ENCODE results near the gene DHRS7.
"Not testable (repeated sequence)": the region's sequence is repeated elsewhere in the genome, so short reads cannot be mapped to it uniquely, and the experiment has no call there.

DHRS7 gene

DNA sequence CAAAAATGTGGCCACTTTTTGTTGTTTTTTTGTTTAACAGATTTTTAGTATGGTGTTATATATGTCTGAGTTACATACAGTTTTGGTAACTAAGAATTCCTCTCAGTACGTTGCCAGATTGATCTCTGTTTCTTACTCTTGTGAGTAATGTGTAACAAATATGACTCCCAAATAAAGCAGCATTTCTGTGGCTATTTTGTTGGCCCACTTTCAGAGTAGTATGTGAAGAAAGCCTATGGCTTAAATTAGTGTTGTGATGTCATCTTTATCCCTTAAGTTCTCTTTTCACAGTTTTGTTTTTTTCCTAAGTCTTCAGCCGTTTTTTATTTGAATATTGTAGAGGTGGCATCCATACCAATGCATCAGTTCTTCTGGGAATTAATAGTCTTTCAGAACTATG lies 62.8 kb downstream of the DHRS7 start:
- no peak for DNase-seq (ENCODE audit: low read depth, low spot score)
- Histone ChIP-seq H3K4me1 (ENCODE audit: insufficient read depth, insufficient read length) (no peaks in the 10 kb centered on the region), H3K36me3 (ENCODE audit: insufficient read depth, insufficient read length, low read length) (peaks cover 21% of the 10 kb centered on the region), H3K9me3 (ENCODE audit: insufficient read depth, low read length) (no peaks in the 10 kb centered on the region; the same call in 1 of the 2 replicates), H3K4me3 (ENCODE audit: insufficient read length, low read depth) (no peak overlapping the region), H3K9ac (ENCODE audit: insufficient read length, low read depth) (no peak overlapping the region), H3K27me3 (ENCODE audit: insufficient read depth, insufficient read length) (no peaks in the 10 kb centered on the region)
- TF ChIP-seq SUZ12 (IDR thresholded peaks at IDR 0.05; ENCODE audit: extremely low read depth, insufficient read depth, insufficient read length) (no peak), YY1 (IDR thresholded peaks at IDR 0.05; ENCODE audit: insufficient read depth, insufficient read length) (no peak), ZNF274 (IDR thresholded peaks at IDR 0.05; ENCODE audit: low read depth, low read length) (no peak)

DNA sequence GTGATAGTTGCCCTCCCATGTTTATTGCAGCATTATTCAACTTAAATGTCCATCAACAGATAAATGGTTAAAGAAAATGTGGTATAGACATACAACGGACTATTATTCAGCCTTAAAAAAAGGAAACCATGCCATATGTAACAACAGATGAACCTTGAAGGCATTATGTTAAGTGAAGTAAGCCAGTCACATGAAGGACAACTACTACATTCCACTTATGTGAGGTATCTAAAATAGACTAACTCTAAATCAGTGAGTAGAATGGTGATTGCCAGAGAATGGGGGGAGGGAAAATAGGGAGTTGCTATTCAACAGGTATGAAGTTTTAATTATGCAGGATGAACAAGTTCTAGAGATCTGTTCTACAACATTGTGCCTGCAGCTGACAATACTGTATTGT lies 63.4 kb downstream of the DHRS7 start:
- DNase-seq (ENCODE audit: low read depth, low spot score) = no peak
- Histone ChIP-seq H3K36me3 (ENCODE audit: insufficient read depth, insufficient read length, low read length) (peaks cover 23% of the 10 kb centered on the region), H3K27me3 (ENCODE audit: insufficient read depth, insufficient read length) (no peaks in the 10 kb centered on the region), H3K4me3 (ENCODE audit: insufficient read length, low read depth) (no peak overlapping the region), H3K4me1 (ENCODE audit: insufficient read depth, insufficient read length) (no peaks in the 10 kb centered on the region), H3K9ac (ENCODE audit: insufficient read length, low read depth) (no peak overlapping the region), H3K9me3 (ENCODE audit: insufficient read depth, low read length) (no peaks in the 10 kb centered on the region; the same call in 1 of the 2 replicates)
- no peak for TF ChIP-seq ZNF274 (IDR thresholded peaks at IDR 0.05; ENCODE audit: low read depth, low read length)

- H3K36me3 ChIP-seq (ENCODE audit: insufficient read depth, insufficient read length, low read length) = peaks cover 31% of the 10 kb centered on the region
- not testable (repeated sequence) for H3K4me3 ChIP-seq (ENCODE audit: insufficient read length, low read depth); H3K27me3 ChIP-seq (ENCODE audit: insufficient read depth, insufficient read length); H3K9me3 ChIP-seq (ENCODE audit: insufficient read depth, low read length); H3K4me1 ChIP-seq (ENCODE audit: insufficient read depth, insufficient read length); H3K9ac ChIP-seq (ENCODE audit: insufficient read length, low read depth); DNase-seq (ENCODE audit: low read depth, low spot score)
Observed at GRCh38 chr14:60099855-60100254, 65.3 kb downstream of the DHRS7 start.

- Histone ChIP-seq H3K27me3 (ENCODE audit: insufficient read depth, insufficient read length) (no peaks in the 10 kb centered on the region), H3K9me3 (ENCODE audit: insufficient read depth, low read length) (no peaks in the 10 kb centered on the region; the same call in 1 of the 2 replicates), H3K4me1 (ENCODE audit: insufficient read depth, insufficient read length) (no peaks in the 10 kb centered on the region), H3K4me3 (ENCODE audit: insufficient read length, low read depth) (no peak overlapping the region), H3K9ac (ENCODE audit: insufficient read length, low read depth) (no peak overlapping the region), H3K36me3 (ENCODE audit: insufficient read depth, insufficient read length, low read length) (peaks cover 27% of the 10 kb centered on the region)
- no peak for TF ChIP-seq ZNF274 (IDR thresholded peaks at IDR 0.05; ENCODE audit: low read depth, low read length)
- TF ChIP-seq SUZ12 (IDR thresholded peaks at IDR 0.05; ENCODE audit: extremely low read depth, insufficient read depth, insufficient read length) = no peak
- TF ChIP-seq YY1 (IDR thresholded peaks at IDR 0.05; ENCODE audit: insufficient read depth, insufficient read length) = no peak
- DNase-seq (ENCODE audit: low read depth, low spot score) = no peak
Observed at GRCh38 chr14:60097974-60098373, 67.2 kb downstream of the DHRS7 start.

DNA sequence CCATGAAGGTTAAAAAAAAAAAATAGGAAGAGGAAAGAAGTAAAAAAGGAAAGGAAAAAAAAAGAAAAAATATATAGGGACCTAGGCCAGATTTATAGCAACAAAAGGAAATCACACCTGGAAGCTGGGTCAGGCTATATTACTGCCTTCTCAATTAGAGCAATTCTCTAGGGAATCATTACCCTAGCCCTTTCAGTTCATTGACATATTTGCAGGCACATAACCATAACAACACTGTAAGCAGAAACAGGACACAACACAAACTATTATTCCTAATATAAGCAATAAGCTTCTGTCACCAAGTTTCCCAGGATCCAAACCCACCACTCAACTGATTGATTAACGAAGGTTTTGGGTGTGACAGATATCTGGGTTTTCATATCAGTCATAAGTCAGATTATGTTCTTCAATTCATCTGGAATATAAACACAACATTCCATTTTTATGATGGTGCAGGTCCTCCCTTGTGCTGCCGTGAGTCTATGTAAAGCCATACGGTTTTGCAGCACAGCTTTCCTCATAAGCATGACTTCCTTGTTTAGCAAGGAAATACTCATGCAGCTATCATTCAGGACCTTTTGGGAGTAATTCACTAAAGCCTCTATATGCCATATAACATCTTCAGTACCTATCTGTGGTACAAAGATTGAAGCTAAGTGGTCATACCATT lies 69.3 kb downstream of the DHRS7 start:
- H3K27me3 ChIP-seq (ENCODE audit: insufficient read depth, insufficient read length) = no peaks in the 10 kb centered on the region
- DNase-seq (ENCODE audit: low read depth, low spot score) = no peak
- no peak overlapping the region for H3K4me3 ChIP-seq (ENCODE audit: insufficient read length, low read depth)
- H3K36me3 ChIP-seq (ENCODE audit: insufficient read depth, insufficient read length, low read length) = peaks cover 25% of the 10 kb centered on the region
- H3K9ac ChIP-seq (ENCODE audit: insufficient read length, low read depth) = no peak overlapping the region
- TF ChIP-seq YY1 (IDR thresholded peaks at IDR 0.05; ENCODE audit: insufficient read depth, insufficient read length) (no peak), SUZ12 (IDR thresholded peaks at IDR 0.05; ENCODE audit: extremely low read depth, insufficient read depth, insufficient read length) (no peak), ZNF274 (IDR thresholded peaks at IDR 0.05; ENCODE audit: low read depth, low read length) (no peak)
- H3K4me1 ChIP-seq (ENCODE audit: insufficient read depth, insufficient read length) = no peaks in the 10 kb centered on the region
- no peaks in the 10 kb centered on the region; the same call in 1 of the 2 replicates for H3K9me3 ChIP-seq (ENCODE audit: insufficient read depth, low read length)

GRCh38 chr14:60095231-60095630 lies 70.0 kb downstream of the DHRS7 start:
- TF ChIP-seq ZNF274 (IDR thresholded peaks at IDR 0.05; ENCODE audit: low read depth, low read length) (no peak), SUZ12 (IDR thresholded peaks at IDR 0.05; ENCODE audit: extremely low read depth, insufficient read depth, insufficient read length) (no peak), YY1 (IDR thresholded peaks at IDR 0.05; ENCODE audit: insufficient read depth, insufficient read length) (no peak)
- Histone ChIP-seq H3K4me1 (ENCODE audit: insufficient read depth, insufficient read length) (no peaks in the 10 kb centered on the region), H3K27me3 (ENCODE audit: insufficient read depth, insufficient read length) (no peaks in the 10 kb centered on the region), H3K36me3 (ENCODE audit: insufficient read depth, insufficient read length, low read length) (peaks cover 25% of the 10 kb centered on the region), H3K9me3 (ENCODE audit: insufficient read depth, low read length) (no peaks in the 10 kb centered on the region; the same call in 1 of the 2 replicates), H3K9ac (ENCODE audit: insufficient read length, low read depth) (no peak overlapping the region), H3K4me3 (ENCODE audit: insufficient read length, low read depth) (no peak overlapping the region)
- DNase-seq (ENCODE audit: low read depth, low spot score) = no peak

DNA sequence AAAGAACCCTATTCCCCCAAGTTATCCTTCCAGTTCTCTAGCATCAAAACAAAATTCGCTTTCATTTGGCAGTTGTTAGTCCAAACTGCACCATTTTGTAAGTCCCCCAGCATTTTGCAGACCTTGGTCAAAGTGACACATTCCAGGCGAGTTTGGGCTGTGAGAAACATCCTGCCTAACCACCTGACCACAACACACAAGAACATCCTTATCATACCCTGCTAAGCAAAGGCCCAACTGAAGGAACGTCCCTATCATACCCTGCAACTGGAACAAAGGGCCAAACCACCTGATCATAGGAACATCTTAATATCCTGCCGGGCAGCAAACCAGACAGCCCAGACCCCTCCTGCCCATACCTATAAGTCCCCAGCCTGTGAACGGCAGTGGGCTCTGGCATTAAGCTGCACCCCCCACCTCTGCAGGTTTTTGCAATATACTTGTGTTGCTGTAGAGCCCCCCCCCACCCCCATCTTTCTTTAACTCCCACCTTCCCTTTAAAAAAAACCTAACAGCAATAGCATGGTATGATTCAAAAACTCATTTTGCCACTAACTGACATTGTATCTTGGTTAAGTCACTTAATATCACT lies 70.8 kb downstream of the DHRS7 start:
- no peak overlapping the region for H3K9ac ChIP-seq (ENCODE audit: insufficient read length, low read depth)

More for the DNA sequence above, 70.8 kb downstream of the DHRS7 start:
- H3K4me1 ChIP-seq (ENCODE audit: insufficient read depth, insufficient read length) = no peaks in the 10 kb centered on the region
- H3K27me3 ChIP-seq (ENCODE audit: insufficient read depth, insufficient read length) = no peaks in the 10 kb centered on the region
- H3K9me3 ChIP-seq (ENCODE audit: insufficient read depth, low read length) = no peaks in the 10 kb centered on the region; the same call in 1 of the 2 replicates
- TF ChIP-seq ZNF274 (IDR thresholded peaks at IDR 0.05; ENCODE audit: low read depth, low read length) = no peak
- no peak for TF ChIP-seq YY1 (IDR thresholded peaks at IDR 0.05; ENCODE audit: insufficient read depth, insufficient read length)
- TF ChIP-seq SUZ12 (IDR thresholded peaks at IDR 0.05; ENCODE audit: extremely low read depth, insufficient read depth, insufficient read length) = no peak
- no peak overlapping the region for H3K4me3 ChIP-seq (ENCODE audit: insufficient read length, low read depth)
- peaks cover 25% of the 10 kb centered on the region for H3K36me3 ChIP-seq (ENCODE audit: insufficient read depth, insufficient read length, low read length)
- DNase-seq (ENCODE audit: low read depth, low spot score) = no peak
